HepG2 (cell line): ENCODE results near the gene NXN. TPM values are rescaled to one million over a fixed set of nuclear protein-coding genes. Genes with fewer than 3 reads are reported as not detected.

Experiments
- ATAC-seq: fragments of 200-7000 bp; cut with Tn5 transposase; 3 replicates; pipeline ENCODE4 v1.9.1; 2020; ENCODE audit warnings: mild to moderate bottlenecking, moderate library complexity
- BruUV-seq: library from RNA; stranded (reverse); fragments of 400-500 nt; replicated peaks from 2 replicates; lab custom pipeline; 2021; lab: Mats Ljungman, UMichigan
- CTCF ChIA-PET: fragments of 300-600 bp; formaldehyde crosslinking; extraction: SDS; loops from one replicate; lab custom pipeline; 2021; ENCODE audit warnings: low total read pairs, inconsistent platforms, low intra/inter-chr PET ratio; lab: Yijun Ruan, JAX
- POLR2A ChIA-PET: fragments of 350-600 bp; sonication (Branson Sonifier 250); formaldehyde crosslinking; loops from one replicate; lab custom pipeline; 2020; ENCODE audit warnings: antibody characterized with exemption, inconsistent platforms; lab: Yijun Ruan, JAX
- DNase-seq: peaks from one replicate; pipeline ENCODE4 v3.0.0-alpha.2; 2015; ENCODE audit warnings: low spot score
- FAIRE-seq: peaks from 3 replicates; lab custom pipeline; 2011; peaks lifted over from hg19 to GRCh38; lab: Jason Lieb, UNC
- H2AFZ ChIP-seq: one replicate; pipeline ENCODE4 v1.6.1; 2011; ENCODE audit warnings: low read length, inconsistent platforms
- H3K27ac ChIP-seq: fragments of 300-600 bp; 3 replicates; pipeline ENCODE4 v1.8.0; 2011; ENCODE audit warnings: mixed run types, mild to moderate bottlenecking, mixed read lengths, low read length, inconsistent platforms; ENCODE audit not compliant: insufficient read depth; ENCODE audit errors: extremely low read length
- H3K27me3 ChIP-seq, 2 experiments: fragments of 200-600 bp in 1 of 2; 2 replicates in 1 of 2; 3 replicates in 1 of 2; pipeline versions ENCODE4 v1.6.0 to v1.8.0; 2011; ENCODE audit warnings: low read length in 2 of 2, mild to moderate bottlenecking in 2 of 2, moderate library complexity in 2 of 2, inconsistent platforms in 1 of 2; ENCODE audit not compliant: insufficient read depth in 2 of 2, control insufficient read depth in 1 of 2
- H3K36me3 ChIP-seq, 2 experiments: fragments of 200-600 bp in 1 of 2; replicated peaks in 1 of 2; 2 replicates in 1 of 2; 3 replicates in 1 of 2; pipeline versions ENCODE4 v1.5.1 to v1.8.0; 2011; ENCODE audit warnings: low read length in 2 of 2, inconsistent platforms in 1 of 2; ENCODE audit not compliant: insufficient read depth in 2 of 2, control insufficient read depth in 1 of 2
- H3K4me1 ChIP-seq: 2 replicates; pipeline ENCODE4 v1.5.1; 2012; ENCODE audit warnings: low read length, inconsistent platforms; ENCODE audit not compliant: insufficient read depth
- H3K4me2 ChIP-seq: 2 replicates; pipeline ENCODE4 v1.6.0; 2011; ENCODE audit warnings: low read depth, low read length, inconsistent platforms
- H3K4me3 ChIP-seq, 3 experiments: fragments of 200-600 bp in 1 of 3; sonication (generic), shearing (Covaris generic) in 1 of 3; replicated peaks in 1 of 3; 2 replicates each; pipeline ENCODE4 v1.5.1; 2011 to 2016; ENCODE audit warnings: low read length in 3 of 3, inconsistent platforms in 2 of 3, low read depth in 2 of 3, mild to moderate bottlenecking in 2 of 3, control low read depth in 1 of 3, mixed read lengths in 1 of 3; ENCODE audit not compliant: insufficient read depth in 1 of 3
- H3K79me2 ChIP-seq: one replicate; pipeline ENCODE4 v1.6.1; 2011; ENCODE audit warnings: low read length, inconsistent platforms; ENCODE audit not compliant: insufficient read depth
- H3K9ac ChIP-seq: 2 replicates; pipeline ENCODE4 v1.6.0; 2011; ENCODE audit warnings: mild to moderate bottlenecking, low read depth, low read length, inconsistent platforms; ENCODE audit not compliant: insufficient read depth
- H3K9me3 ChIP-seq: 2 replicates; pipeline ENCODE4 v1.5.1; 2012; ENCODE audit warnings: mild to moderate bottlenecking, low read length
- H4K20me1 ChIP-seq: 2 replicates; pipeline ENCODE4 v1.6.0; 2011; ENCODE audit warnings: inconsistent platforms, mild to moderate bottlenecking, low read length, moderate library complexity; ENCODE audit not compliant: insufficient read depth
- MIER3 ChIP-seq: IDR thresholded peaks from 2 replicates; pipeline ENCODE4 v1.6.1; 2016; ENCODE audit warnings: missing compliant biosample characterization, borderline replicate concordance
- MIXL1 ChIP-seq: IDR thresholded peaks from 2 replicates; pipeline ENCODE4 v1.6.1; 2016
- PRMT3 ChIP-seq: sonication (generic); formaldehyde crosslinking; IDR thresholded peaks from 2 replicates; pipeline ENCODE4 v1.8.1; 2022; ENCODE audit warnings: low read depth, mild to moderate bottlenecking, moderate library complexity, missing genetic modification reagents, borderline replicate concordance
- THAP11 ChIP-seq: IDR thresholded peaks from 2 replicates; pipeline ENCODE4 v1.6.1; 2016; ENCODE audit warnings: missing biosample characterization, missing genetic modification reagents
- ZMAT3 ChIP-seq: sonication (generic); formaldehyde crosslinking; conservative IDR thresholded peaks from 2 replicates; pipeline ENCODE4 v1.7.0; 2021; ENCODE audit warnings: missing genetic modification reagents
- ZNF83 ChIP-seq: sonication (generic); formaldehyde crosslinking; IDR thresholded peaks from 2 replicates; pipeline ENCODE4 v1.4.0; 2020; ENCODE audit warnings: missing genetic modification reagents, mild to moderate bottlenecking, borderline replicate concordance
- WGBS: methylation state at CpG from one replicate; pipeline ENCODE4 v1.1.6; 2017; ENCODE audit warnings: low lambda C conversion rate; 5-methylcytosine and 5-hydroxymethylcytosine counted together
- in situ Hi-C: cut with HindIII; loops from 2 replicates; pipeline ENCODE4 v1.10.0; 2017; ENCODE audit warnings: low pct_unique_long_range_greater_than_20kb; ENCODE audit not compliant: extremely low pct_ligation_motif_present
- intact Hi-C: fragments of 100-400 bp; cut with micrococcal nuclease; formaldehyde crosslinking; loops from one replicate; pipeline ENCODE4 v1.10.0; 2022; ENCODE audit not compliant: unreplicated experiment
- polyA plus RNA-seq, 8 experiments: library from polyadenylated mRNA; depleted of rRNA in 3 of 8; stranded (reverse) in 7 of 8; unstranded in 1 of 8; fragments of >200 nt; fragmentation: Illumina TruSeq in 4 of 8; extraction: Trizol in 4 of 8; gene quantifications; 2 replicates each; pipeline versions ENCODE4 v1.2.1 to v1.2.3, GENCODE V29; 2011 to 2016; ENCODE audit warnings: low read depth in 4 of 8, missing spikeins in 1 of 8, mixed read lengths in 1 of 8; ENCODE audit not compliant: insufficient read depth in 1 of 8
- total RNA-seq, 5 experiments: library from RNA; depleted of rRNA; stranded (reverse); fragments of >200 nt; fragmentation: Illumina TruSeq; extraction: Trizol; gene quantifications; 2 replicates each; pipeline ENCODE4 v1.2.3, GENCODE V29; 2016; ENCODE audit warnings: low read depth in 1 of 5
- TF ChIP-seq, protein P1 (sequence below): sonication (generic); formaldehyde crosslinking; IDR thresholded peaks from 2 replicates; pipeline ENCODE4 v1.9.0; 2022; ENCODE audit warnings: low read depth, missing genetic modification reagents
- TF ChIP-seq, protein P2 (sequence below): sonication (generic); formaldehyde crosslinking; IDR thresholded peaks from 2 replicates; pipeline ENCODE4 v1.4.0; 2020; ENCODE audit warnings: missing genetic modification reagents
- TF ChIP-seq, protein P3 (sequence below): sonication (generic); formaldehyde crosslinking; IDR thresholded peaks from 2 replicates; pipeline ENCODE4 v1.4.0; 2020; ENCODE audit warnings: missing genetic modification reagents
- TF ChIP-seq, protein P4 (sequence below): sonication (generic); formaldehyde crosslinking; IDR thresholded peaks from 2 replicates; pipeline ENCODE4 v1.4.0; 2020; ENCODE audit warnings: missing genetic modification reagents

Gene NXN
- total and polyA plus RNA-seq, 2 of the 13 experiments (the other 11 are each of a cell fraction or from before 2014, with no cell fraction given): 22.2 to 24.3 TPM

DNA sequence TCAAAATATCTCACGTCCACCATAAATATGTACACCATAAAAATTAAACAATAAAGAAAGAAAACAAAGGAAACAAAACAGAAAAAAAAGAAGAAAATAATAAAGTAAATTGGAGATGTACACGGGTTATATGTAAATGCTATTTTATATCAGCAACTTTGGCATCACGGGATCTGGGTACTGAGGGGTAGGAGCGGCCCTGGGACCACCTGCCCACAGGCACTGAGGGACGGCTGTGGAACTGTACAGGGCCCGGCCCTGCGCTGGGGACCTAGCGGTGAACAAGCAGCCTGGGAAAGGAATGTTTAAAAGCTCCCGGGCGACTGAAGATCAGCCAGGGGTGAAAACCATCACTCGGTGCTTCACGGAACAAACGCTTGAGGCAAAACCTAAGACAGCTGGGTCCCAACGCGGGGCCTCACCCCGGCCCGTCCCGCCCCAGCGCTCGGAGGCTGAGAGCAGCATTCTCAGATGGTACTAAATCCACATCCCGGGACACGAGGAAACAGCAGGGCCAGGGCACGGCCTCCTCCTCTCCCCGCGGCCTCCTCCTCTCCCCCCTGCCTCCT is 31.2 kb downstream of the NXN start:
- H3K4me2 ChIP-seq: no peak overlapping the region
- no peak overlapping the region for H3K4me3 ChIP-seq
- H3K27ac ChIP-seq: no peak overlapping the region
- H2AFZ ChIP-seq: no peak overlapping the region
- CTCF ChIA-PET: no interaction called here
- FAIRE-seq (no peak), ATAC-seq (no peak), DNase-seq (no peak)
- no peaks in the 10 kb centered on the region for H4K20me1 ChIP-seq
- POLR2A ChIA-PET: no interaction called here
- H3K9ac ChIP-seq: no peak overlapping the region
- H3K27me3 ChIP-seq: no peaks in the 10 kb centered on the region
- peaks cover 20% of the 10 kb centered on the region for H3K4me1 ChIP-seq
- peaks cover 0 to 4% of the 10 kb centered on the region in 2 experiments; a peak in 2 of 5 replicates for H3K36me3 ChIP-seq
- in situ Hi-C loops (no loop called here), intact Hi-C loops (no loop called here)
- WGBS: 93% methylated on average over 21 of the region's 25 CpGs
- no peaks in the 10 kb centered on the region for H3K9me3 ChIP-seq
- no TSS peak for BruUV-seq
- H3K79me2 ChIP-seq: peaks cover 8% of the 10 kb centered on the region
- TF ChIP-seq THAP11: no peak
- TF ChIP-seq ZNF83: no peak
- TF ChIP-seq, protein P1, sequence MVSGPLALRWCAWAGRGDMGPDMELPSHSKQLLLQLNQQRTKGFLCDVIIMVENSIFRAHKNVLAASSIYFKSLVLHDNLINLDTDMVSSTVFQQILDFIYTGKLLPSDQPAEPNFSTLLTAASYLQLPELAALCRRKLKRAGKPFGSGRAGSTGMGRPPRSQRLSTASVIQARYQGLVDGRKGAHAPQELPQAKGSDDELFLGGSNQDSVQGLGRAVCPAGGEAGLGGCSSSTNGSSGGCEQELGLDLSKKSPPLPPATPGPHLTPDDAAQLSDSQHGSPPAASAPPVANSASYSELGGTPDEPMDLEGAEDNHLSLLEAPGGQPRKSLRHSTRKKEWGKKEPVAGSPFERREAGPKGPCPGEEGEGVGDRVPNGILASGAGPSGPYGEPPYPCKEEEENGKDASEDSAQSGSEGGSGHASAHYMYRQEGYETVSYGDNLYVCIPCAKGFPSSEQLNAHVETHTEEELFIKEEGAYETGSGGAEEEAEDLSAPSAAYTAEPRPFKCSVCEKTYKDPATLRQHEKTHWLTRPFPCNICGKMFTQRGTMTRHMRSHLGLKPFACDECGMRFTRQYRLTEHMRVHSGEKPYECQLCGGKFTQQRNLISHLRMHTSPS (CRISPR knock-in tag): no peak
- TF ChIP-seq, protein P2, sequence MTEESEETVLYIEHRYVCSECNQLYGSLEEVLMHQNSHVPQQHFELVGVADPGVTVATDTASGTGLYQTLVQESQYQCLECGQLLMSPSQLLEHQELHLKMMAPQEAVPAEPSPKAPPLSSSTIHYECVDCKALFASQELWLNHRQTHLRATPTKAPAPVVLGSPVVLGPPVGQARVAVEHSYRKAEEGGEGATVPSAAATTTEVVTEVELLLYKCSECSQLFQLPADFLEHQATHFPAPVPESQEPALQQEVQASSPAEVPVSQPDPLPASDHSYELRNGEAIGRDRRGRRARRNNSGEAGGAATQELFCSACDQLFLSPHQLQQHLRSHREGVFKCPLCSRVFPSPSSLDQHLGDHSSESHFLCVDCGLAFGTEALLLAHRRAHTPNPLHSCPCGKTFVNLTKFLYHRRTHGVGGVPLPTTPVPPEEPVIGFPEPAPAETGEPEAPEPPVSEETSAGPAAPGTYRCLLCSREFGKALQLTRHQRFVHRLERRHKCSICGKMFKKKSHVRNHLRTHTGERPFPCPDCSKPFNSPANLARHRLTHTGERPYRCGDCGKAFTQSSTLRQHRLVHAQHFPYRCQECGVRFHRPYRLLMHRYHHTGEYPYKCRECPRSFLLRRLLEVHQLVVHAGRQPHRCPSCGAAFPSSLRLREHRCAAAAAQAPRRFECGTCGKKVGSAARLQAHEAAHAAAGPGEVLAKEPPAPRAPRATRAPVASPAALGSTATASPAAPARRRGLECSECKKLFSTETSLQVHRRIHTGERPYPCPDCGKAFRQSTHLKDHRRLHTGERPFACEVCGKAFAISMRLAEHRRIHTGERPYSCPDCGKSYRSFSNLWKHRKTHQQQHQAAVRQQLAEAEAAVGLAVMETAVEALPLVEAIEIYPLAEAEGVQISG (CRISPR knock-in tag): no peak
- TF ChIP-seq MIXL1 (CRISPR knock-in tag): no peak
- TF ChIP-seq, protein P3, sequence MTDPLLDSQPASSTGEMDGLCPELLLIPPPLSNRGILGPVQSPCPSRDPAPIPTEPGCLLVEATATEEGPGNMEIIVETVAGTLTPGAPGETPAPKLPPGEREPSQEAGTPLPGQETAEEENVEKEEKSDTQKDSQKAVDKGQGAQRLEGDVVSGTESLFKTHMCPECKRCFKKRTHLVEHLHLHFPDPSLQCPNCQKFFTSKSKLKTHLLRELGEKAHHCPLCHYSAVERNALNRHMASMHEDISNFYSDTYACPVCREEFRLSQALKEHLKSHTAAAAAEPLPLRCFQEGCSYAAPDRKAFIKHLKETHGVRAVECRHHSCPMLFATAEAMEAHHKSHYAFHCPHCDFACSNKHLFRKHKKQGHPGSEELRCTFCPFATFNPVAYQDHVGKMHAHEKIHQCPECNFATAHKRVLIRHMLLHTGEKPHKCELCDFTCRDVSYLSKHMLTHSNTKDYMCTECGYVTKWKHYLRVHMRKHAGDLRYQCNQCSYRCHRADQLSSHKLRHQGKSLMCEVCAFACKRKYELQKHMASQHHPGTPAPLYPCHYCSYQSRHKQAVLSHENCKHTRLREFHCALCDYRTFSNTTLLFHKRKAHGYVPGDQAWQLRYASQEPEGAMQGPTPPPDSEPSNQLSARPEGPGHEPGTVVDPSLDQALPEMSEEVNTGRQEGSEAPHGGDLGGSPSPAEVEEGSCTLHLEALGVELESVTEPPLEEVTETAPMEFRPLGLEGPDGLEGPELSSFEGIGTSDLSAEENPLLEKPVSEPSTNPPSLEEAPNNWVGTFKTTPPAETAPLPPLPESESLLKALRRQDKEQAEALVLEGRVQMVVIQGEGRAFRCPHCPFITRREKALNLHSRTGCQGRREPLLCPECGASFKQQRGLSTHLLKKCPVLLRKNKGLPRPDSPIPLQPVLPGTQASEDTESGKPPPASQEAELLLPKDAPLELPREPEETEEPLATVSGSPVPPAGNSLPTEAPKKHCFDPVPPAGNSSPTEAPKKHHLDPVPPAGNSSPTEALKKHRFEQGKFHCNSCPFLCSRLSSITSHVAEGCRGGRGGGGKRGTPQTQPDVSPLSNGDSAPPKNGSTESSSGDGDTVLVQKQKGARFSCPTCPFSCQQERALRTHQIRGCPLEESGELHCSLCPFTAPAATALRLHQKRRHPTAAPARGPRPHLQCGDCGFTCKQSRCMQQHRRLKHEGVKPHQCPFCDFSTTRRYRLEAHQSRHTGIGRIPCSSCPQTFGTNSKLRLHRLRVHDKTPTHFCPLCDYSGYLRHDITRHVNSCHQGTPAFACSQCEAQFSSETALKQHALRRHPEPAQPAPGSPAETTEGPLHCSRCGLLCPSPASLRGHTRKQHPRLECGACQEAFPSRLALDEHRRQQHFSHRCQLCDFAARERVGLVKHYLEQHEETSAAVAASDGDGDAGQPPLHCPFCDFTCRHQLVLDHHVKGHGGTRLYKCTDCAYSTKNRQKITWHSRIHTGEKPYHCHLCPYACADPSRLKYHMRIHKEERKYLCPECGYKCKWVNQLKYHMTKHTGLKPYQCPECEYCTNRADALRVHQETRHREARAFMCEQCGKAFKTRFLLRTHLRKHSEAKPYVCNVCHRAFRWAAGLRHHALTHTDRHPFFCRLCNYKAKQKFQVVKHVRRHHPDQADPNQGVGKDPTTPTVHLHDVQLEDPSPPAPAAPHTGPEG: no peak
- no peak for TF ChIP-seq ZMAT3 (CRISPR knock-in tag)
- no peak for TF ChIP-seq MIER3 (CRISPR knock-in tag)
- no peak for TF ChIP-seq PRMT3 (CRISPR knock-in tag)
- TF ChIP-seq, protein P4, sequence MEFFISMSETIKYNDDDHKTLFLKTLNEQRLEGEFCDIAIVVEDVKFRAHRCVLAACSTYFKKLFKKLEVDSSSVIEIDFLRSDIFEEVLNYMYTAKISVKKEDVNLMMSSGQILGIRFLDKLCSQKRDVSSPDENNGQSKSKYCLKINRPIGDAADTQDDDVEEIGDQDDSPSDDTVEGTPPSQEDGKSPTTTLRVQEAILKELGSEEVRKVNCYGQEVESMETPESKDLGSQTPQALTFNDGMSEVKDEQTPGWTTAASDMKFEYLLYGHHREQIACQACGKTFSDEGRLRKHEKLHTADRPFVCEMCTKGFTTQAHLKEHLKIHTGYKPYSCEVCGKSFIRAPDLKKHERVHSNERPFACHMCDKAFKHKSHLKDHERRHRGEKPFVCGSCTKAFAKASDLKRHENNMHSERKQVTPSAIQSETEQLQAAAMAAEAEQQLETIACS: no peak
